NCI-H2196 treated with DMSO at 0.1 percent for 48 hours (cell line): Measurements from ENCODE around the gene N4BP2.
A peak's percentile ranks its signal among the peaks of the same experiment; 100 is the strongest.

Experiments used
- DNase-seq: peaks from one replicate; lab custom pipeline; 2025; ENCODE audit not compliant: unreplicated experiment; lab: John Stamatoyannopoulos, UW

N4BP2 gene

DNA sequence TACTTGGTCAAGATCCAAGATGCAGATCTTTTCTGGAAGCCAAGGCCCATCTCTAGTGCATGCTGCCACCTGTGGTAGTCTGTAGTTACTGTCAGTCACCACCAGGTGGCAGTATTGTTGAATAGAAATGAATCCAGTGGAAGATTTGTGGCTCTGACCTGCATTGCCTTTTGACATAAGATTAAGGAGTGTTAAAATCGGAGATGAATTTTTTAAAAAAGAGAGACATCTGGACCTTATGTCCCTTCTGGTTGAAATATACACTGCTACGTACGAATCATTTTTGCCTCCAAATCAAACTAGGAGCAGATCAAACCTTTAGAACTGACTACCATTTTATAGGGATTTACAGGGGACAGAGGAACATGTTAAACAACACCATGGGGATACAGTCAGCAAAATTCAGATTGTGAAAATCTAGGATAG is 93.3 kb downstream of the N4BP2 start:
- DNase-seq, result peak; percentile 48

DNA sequence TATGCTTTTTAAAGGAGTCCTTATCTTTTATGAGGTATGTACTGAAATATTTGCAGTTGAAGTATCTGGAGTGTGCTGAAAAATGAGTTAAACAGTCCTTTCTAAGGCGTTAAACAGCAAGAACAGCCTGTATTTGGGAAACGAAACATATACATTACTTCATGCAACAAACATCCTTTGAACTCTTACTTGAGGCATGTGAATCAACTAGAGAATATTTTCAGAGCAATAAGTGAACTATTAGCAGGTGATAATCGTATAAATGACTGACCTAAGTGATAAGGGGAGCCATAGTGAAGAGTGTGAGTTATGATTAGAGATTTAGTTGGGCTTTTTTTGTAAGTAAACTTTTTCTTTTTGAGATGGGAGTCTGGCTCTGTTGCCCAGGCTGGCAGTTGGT is 94.3 kb downstream of the N4BP2 start:
- no peak for DNase-seq

DNA sequence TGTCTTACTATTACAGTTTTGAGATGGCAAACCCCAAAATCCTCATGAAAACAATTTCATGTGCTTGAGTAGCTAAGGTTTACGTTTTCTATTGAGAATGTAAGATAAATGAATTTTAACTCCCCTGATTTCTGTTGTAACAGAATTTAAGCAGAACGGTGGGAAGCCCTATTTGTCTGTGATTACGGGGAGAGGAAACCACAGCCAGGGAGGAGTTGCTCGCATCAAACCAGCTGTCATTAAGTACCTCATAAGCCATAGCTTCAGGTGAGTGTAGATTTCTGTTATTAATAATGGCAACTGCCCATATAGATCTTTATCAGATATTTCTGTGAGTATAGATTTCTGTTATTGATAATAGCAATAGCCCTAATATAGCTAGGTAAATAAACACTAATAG is 96.0 kb downstream of the N4BP2 start:
- DNase-seq, result no peak

DNA sequence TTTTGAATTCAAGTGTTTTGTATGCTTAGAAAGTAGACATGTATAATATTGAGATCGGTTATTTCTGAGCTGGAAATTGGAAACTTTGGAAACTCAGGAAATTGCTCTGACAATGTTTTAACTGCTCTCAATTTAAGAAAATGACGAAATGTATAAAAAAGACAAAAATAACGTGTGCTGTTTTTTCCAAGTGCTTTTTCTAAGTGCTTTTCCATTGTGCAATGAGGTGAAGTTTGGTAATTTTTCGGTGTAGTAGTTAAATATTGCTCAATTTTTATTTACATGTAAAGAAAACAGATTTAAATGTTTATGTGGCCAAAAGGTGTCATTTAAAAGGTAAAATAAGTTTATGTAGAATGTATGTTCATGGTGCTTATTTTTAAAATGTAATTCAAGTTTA is 100.8 kb downstream of the N4BP2 start:
- DNase-seq, result no peak

DNA sequence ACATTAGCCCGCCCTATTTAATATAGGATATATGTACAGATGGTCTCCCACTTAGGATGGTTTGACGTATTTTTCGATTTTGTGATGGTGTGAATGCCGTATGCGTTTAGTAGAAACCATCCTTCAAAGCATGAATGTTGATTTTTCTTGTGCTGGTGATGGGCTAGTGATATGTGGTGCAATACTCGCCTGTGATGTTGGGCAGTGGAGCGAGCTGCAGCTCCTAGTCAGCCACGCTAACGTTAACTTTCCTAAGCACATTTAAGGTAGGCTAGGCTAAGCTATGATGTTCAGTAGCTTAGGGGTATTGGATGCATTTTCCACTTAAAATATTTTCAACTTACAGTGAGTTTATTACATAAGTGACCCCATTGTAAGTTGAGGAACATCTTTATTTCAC is 103.6 kb downstream of the N4BP2 start:
- DNase-seq, result no peak

DNA sequence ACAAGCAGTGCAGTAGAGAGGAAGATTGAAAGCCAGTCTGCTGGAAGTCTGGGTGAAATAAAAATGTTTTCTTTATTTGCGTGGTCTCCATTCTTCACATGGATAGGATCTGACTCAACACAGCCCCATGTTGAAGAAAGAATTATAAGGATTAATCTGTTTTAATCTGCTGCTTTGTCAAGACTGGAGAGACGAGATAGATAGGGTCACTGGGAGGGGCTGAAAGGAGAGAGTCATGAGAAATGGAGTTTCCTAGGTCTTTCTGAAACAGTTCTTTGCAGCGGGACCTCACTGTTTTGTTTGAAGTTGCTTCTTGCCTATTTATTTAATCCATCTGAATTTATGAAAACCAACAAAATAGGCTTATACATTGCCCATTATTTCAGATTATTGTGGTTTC is 107.8 kb downstream of the N4BP2 start:
- DNase-seq, result no peak

DNA sequence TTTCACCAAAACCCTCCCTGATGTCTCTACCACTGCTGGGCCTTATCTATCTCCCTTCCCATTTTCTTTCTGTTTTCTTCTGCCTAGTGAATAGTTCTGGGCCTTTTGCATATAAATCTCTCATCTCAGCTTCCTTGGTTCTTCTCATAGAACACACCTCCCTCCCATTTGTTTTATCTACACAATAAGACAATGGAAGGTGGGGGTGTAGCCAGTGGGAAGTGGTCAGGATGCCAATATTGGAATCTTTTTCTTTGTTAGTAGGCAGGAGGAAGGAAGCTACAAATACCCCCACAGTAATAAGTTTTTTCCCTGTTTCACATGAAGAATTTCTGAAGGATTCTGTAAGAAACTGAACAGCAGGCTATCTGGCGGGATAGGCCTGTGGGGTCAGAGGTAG is 109.3 kb downstream of the N4BP2 start:
- DNase-seq, result no peak

DNA sequence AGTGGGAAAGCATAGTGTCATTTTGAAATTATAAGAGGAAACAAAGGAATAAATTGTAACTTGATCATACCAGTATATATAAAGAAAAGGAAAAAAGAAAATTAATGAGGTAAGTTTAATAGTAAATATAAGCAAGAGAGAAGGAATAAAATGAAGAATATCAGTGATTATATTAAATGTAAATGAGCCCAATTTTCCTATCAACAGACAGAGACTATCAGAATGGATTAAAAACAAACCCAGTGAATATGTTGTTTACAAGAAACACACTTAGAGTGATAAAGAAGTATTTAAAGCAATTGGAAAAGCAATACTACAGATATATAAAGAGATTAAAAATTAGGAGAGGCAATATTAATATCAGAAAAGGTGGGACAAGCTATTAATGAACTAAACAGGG is 111.4 kb downstream of the N4BP2 start:
- no peak for DNase-seq

DNA sequence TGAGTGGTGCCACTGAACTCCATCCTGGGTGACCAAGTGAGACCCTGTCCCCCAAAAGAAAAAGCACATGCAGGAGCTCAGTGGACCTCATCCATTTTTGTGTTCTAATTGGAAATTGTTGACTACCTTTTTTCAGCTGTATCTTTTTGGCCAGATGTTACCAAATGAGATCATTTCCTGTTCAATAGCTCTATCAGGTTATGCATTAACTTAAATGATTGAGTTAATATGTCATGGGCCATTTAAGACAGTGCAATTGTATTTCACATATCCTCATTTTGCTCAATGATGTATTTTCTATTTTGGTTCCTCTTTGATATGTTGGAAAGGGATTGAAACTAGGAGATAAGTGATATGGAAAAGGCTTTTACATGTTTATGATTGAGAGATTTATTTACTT is 113.9 kb downstream of the N4BP2 start:
- DNase-seq, result no peak

DNA sequence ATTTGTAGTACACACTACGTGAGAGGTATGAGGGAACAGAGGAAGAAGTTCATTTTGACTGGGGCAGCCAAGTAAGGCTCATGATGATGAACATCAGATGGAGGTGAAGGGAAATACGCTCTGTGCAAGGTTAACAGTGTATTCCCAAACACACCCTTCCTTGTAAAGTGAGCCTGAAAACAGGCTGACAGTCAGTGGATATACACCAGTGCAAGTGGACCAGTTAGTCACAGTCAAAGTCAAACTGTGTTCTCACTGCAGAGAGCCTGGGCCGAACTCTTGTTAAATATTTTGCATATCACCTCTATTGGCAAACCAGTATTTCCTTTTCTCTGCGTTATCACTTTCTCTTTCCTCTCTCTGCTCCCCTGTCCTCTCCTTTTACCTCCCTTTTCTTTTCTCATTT is 116.8 kb downstream of the N4BP2 start:
- DNase-seq, result no peak

DNA sequence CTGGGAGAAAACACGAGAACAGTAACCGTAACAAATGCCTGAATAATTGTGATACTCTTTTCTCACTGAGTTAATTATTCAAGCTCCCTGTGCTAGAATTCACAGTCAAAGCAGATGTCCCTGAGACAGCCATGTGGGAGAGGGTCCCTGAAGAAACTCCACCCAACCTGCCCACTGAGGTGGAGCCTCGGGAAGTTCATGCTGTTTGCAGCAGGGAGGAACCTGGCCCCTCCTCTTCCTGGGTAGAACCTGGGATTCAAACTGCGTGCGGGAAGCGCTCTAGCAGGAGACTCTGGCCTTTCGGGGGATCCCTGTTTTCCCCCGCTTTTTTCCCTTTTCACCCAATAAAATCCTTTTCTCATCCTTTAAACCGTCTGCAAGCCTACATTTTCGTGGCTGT is 120.0 kb downstream of the N4BP2 start:
- DNase-seq, result no peak

DNA sequence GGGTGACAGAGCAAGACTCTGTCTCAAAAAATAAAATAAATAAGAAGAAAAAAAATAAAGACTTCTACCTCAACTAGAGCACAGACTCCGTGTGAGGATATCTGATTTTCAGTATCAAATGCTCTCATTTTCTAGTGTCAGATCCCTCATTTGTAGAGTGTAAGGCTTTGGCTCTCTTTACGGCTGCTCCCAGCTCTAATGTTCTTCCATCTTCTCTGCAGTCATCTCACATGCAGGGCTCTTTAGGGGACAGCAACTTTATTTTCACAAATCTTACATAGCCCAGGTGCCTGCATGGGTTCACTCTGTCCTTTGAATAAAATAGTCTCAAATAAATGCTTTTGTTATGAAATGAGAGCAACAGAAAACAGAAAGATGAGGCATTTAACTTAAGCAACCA is 120.9 kb downstream of the N4BP2 start:
- DNase-seq, result no peak

DNA sequence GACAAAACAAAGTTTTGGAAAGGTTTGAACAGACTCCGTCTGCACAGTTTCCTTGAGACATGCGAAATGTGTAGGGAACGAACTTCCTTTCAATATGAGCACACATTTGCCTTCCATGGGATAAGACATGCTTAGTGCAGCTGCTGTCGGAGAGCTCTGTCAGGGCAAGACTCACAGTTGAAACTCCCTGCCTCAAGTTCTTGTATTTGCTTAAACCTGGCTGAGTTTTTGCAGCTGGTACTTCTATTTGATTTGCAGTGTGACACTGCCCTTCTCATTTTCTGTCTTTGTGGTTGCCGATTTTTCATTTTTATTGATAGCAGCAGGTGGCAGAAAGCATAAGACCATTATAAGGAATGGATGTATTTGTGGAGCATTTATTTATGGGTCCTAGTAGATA is 122.0 kb downstream of the N4BP2 start:
- DNase-seq, result no peak

DNA sequence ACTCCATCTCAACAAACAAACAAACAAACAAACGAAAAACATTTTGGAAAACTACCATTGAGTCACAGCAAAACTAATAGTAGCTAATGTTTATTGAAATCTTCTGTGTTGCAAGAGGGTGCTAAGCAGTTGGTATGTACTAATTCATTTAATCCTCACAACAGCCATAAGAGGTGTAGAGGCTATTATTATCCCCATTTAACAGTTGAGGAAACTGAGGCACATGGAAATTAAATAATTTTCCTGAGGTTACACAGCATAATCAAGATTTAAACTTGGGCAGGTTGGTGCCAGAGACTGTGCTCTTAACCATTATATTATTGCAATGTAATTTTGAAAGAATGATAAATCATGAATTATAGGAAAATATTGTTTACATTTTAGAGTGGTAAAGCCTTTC is 122.7 kb downstream of the N4BP2 start:
- no peak for DNase-seq

DNA sequence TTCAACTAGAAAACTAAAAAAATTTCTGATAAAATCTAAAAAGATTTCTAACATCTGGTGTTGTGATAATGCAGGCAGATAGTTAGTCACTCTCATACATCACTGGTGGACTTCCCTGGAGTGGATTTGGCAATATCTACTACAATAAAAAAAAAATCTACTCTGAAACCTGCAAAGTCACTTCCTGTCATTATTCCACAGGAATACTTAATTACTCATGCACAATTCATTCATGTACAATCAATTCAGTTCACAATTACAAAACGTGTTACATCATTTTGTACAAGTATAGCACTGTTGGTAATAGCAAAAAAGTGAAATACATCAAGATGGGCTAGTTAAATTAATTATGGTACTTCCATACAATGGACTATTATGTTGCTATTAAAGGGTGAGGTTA is 123.7 kb downstream of the N4BP2 start:
- no peak for DNase-seq

DNA sequence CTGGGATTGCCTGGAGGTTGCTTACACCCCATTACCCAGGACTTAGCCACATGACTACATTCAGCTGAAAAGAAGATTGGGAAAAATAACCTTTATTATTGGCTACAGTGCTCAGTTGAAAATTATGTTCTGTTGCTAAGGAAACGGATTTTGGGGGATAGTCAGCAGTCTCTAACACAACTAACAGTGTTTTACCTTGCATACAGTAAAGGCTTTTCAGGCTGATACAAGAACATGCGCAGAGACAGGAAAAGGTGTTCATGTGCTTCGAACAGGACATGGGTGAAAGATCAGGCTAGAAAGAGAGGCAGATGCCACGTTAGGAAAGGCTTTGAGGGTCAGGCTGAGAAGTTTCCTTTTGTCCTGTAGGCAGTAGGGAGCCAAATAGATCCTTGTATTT is 125.4 kb downstream of the N4BP2 start:
- no peak for DNase-seq

DNA sequence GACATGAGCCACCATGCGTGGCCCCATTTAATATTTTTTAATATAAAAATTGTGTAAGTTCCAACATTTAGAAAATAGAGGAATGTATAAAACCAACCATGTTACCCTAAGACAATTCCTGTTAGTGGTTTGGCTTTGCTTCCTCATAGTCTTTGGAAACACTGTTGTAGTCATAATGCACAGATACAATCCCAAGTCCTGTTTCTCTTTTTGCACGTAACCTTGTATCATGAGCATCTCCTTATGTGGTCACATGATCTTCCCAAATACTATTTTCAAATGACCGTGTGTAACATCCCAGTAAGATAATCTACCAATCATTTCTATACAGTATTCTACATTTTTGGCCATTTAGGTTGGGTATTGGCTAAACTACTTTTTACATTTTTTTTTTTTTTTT is 126.3 kb downstream of the N4BP2 start:
- DNase-seq, result no peak

DNA sequence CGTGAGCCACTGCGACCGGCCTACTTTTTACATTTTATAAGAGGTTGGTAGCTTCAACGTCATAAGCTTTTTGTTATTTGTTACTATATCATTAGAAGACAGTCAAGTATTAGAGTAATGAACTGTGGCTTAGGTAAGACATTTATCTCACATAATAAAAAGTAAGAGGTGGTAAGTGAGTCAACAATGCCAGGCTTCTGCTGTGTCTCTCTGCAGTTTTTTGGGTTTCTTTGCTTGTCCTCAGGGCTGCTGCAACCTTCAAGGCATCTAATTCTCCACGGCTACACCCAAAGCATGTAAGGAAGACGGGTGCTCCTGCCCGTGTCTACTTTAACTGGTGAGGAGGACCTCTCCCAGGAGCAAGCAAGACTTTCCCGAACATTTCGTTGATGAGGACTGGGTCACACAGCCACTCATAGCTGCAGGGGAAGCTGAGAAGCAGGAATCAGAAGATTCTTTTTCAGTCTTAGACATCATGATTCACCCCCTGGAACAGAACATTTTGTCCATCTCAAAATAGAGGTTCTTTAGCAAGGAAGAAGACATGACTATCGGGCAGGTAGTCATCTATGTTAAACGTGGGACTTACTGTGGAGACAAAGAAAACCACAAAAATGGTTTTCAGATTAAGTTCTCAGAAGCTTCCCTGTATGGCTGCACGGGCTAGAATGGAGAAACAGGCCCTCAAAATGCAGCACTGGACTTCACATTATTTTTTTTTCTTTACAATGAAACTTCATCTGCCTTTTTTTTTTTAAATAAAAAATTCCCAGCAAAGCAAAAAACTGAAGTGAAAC is 127.2 kb downstream of the N4BP2 start:
- DNase-seq, result no peak

DNA sequence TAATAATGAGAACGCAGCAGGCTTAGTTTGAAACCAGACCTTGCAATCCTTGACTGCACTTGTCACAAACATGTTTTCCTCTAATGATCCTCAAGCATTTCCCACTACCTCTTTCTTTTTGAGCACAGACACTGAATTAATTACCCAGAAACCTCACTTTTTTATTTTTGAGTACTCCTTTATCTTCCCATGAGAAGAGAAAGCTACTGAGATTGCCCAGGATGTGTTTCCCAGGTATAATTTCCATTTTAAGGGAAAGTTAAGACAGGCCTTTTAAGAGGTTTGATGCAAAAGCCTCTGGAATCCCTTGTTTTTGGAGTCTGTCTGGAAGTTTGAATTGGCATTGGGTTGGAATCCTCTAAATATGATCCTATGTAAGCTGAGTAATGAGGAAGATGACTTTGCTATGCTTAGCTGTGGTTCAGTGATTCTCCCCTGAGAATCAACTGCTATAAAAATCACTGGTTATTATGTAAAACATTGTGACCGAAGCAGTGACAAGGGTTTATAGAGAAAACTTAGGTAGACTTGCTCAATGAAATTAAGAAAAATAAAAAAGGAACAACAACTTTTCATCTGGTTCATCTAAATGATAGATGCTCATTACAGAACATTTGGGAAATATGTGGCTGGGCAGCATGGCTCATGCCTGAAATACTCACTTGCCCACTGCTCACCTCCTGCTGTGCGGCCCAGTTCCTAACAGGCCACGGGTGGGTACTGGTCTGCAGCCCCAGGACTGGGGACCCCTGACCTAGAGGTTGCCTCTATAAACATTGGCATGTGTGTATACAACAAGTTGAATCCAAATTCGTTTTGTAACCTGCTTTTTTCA is 129.4 kb downstream of the N4BP2 start:
- no peak for DNase-seq

DNA sequence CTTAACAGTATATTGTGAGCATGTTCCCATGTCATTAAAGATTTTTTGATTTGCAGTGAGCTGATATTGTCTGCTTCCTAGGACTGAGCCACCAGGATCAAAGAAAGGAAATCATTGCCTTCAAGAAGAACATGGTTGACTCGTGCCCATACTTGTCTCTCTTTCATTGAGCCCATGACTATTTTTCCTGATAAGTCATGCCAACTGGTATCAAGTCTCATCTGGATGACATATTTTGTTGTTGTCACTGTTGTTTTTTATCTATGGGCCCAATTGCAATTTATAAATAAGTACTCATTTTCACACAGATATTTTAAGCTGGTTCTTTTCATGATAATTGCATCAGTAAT is 130.0 kb downstream of the N4BP2 start:
- no peak for DNase-seq

DNA sequence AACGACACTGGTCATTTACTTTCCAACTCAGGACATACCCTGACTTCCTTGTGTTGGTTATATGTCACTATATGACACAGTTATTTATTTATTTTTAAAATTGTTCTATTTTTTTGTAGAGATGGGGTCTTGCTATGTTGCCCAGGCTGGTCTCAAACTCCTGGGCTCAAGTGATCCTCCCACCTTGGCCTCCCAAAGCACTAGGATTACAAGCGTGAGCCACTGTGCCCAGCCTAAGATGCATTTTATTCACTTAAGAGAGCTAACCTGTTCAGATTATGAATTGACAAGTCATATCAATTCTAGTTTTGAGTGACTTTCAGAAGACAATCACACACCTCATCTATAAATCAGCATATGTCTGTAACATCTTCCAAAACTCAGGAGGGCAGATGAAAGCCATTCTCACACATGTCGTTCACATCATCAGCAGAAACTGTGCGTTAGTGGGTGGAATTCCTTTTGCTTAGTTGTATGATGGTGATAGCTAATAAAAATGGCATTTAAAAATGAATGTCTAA is 130.8 kb downstream of the N4BP2 start:
- DNase-seq, result no peak

DNA sequence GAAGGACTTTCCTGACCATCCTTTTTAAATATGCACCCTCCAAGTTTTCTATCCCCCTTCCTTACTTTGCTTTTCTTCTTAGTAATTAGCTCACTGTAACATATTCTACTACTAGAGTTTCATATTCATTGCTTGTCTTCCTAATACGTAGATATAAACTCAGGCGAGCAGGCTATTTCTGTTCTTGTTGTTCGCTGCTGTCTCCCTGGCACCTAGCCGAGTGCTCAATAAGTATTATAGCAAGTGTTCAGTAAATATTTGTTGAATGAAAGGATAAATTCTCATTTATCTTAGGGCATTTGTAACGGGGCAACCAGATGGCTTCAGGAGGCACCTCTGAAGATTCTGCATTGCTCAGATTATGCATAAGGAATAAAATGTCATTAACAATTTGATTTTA is 133.4 kb downstream of the N4BP2 start:
- DNase-seq, result peak; percentile 40
